Measurements from ENCODE around the gene SUSD3. TPM values are rescaled to one million over a fixed set of nuclear protein-coding genes. Genes with fewer than 3 reads are reported as not detected.
A peak's percentile ranks its signal among the peaks of the same experiment; 100 is the strongest.

The SUSD3 gene
- total RNA-seq, 3 donors from 2014 or later, result 1.3 to 52.4 (median 45.9) TPM

DNA sequence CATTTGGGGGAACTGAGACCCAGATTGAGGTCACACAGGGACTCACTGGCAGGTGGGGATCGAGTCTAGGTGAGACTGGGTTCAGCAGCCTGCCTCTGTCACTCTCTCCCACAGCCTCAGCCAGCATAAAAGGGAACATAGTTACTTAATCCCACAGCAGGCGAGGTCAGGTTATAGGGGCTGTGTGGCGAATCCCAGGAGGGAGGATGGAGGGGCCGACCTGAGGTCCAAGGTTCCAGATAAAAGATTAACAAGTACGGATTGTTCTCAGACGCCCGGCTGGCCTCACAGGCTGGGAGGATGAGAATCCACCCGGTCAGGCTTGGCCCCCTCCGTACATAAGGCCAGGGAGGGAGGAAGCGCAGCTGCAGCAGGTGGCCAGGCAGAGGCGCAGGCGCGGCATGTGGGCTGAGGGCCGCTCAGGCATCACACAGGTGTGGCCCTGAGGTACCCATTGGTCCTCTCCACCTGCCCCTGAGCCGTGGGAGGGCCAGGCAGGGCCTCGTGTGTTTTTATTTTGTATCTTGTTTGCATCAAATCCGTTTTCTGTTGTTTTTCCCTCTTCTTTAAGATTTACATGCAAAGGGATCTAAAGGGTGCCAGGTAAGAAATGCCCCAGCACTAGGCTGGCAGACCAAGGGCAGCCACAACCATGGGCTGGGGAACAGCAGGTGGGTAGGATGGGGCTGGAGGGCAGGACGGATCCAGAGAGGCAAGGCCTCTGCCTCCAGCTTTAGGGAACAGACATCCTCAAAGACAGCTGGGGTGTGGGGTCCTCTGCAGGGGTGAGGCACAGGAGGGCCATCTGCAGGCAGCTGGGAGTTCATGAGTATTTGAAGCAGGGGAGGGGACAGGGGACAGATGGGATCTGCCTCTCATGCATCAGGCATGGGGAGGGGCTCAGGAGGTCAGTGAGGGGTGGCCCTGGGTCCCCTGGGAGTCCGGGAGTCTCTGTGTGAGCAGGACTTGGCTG is 3.6 kb downstream of the SUSD3 start:
- Histone ChIP-seq H3K4me1 (peaks cover 4 to 5% of the 10 kb centered on the region in 2 donors), H3K27ac (no peak overlapping the region), H3K9me3 (no peaks in the 10 kb centered on the region), H3K27me3 (no peaks in the 10 kb centered on the region), H3K4me3 (no peak overlapping the region), H3K36me3 (no peaks in the 10 kb centered on the region)
- DNase-seq (ENCODE audit: low spot score in 2 of 2), result no peak
- TF ChIP-seq POLR2AphosphoS5 (IDR thresholded peaks at IDR 0.05), result no peak
- no peak for TF ChIP-seq POLR2A (IDR thresholded peaks at IDR 0.05)
- TF ChIP-seq, protein P1, sequence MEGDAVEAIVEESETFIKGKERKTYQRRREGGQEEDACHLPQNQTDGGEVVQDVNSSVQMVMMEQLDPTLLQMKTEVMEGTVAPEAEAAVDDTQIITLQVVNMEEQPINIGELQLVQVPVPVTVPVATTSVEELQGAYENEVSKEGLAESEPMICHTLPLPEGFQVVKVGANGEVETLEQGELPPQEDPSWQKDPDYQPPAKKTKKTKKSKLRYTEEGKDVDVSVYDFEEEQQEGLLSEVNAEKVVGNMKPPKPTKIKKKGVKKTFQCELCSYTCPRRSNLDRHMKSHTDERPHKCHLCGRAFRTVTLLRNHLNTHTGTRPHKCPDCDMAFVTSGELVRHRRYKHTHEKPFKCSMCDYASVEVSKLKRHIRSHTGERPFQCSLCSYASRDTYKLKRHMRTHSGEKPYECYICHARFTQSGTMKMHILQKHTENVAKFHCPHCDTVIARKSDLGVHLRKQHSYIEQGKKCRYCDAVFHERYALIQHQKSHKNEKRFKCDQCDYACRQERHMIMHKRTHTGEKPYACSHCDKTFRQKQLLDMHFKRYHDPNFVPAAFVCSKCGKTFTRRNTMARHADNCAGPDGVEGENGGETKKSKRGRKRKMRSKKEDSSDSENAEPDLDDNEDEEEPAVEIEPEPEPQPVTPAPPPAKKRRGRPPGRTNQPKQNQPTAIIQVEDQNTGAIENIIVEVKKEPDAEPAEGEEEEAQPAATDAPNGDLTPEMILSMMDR (IDR thresholded peaks at IDR 0.05), result no peak
- intact Hi-C loops (cut with DNase I; ENCODE audit: low total_unique reads), result loop anchor here (10.0 kb wide), 1 partner anchor 1657 kb away; no protein-coding TSS in a partner anchor

DNA sequence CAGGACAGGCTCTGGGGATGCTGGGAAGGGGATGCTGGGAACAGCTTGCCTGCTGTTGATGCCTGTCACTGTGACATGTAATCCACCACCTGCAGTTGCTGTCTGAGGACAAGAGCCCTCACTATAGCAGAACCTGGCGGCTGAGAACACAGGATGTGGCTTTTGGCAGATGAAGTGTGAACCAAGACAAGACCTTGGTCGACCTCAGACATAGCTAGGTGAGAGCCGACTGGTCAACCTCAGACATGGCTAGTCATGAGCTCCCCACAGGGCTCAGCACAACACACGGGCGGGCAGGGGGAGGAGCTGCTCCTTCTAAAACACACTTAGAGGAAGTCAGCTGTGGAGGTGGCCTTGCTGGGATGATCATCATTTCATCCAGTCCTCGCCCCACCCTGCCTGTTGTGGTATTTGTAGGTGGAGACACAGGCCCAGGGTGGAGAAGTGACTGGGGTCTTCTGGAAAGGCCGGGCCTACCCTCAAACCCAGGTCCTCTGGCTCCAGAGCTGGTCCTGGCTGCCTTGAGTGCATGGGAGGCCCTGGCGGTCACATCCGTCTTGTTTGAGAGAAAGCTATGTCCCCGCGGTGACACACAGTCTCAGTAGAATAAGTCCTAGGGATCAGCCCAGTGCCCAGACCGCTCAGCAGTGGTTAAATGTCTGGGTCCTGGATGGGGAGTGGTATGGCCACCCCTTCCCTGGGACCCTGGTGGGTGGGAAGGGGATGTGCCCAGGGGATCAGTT is 6.1 kb downstream of the SUSD3 start:
- H3K4me3 ChIP-seq, result no peak overlapping the region
- no peaks in the 10 kb centered on the region for H3K9me3 ChIP-seq
- TF ChIP-seq POLR2AphosphoS5 (IDR thresholded peaks at IDR 0.05), result no peak
- TF ChIP-seq POLR2A (IDR thresholded peaks at IDR 0.05), result no peak
- TF ChIP-seq, protein P1 (IDR thresholded peaks at IDR 0.05), result no peak
- peak overlapping the region in 1 of 2 donors; percentile 71 for H3K27ac ChIP-seq
- intact Hi-C loops (cut with DNase I; ENCODE audit: low total_unique reads), result loop anchor here (10.0 kb wide), 1 partner anchor 1660 kb away; no protein-coding TSS in a partner anchor
- H3K36me3 ChIP-seq, result no peaks in the 10 kb centered on the region
- peaks cover 0 to 4% of the 10 kb centered on the region in 2 donors for H3K4me1 ChIP-seq
- H3K27me3 ChIP-seq, result no peaks in the 10 kb centered on the region
- DNase-seq (ENCODE audit: low spot score in 2 of 2), result peak in 1 of 2 donors; percentile 34

DNA sequence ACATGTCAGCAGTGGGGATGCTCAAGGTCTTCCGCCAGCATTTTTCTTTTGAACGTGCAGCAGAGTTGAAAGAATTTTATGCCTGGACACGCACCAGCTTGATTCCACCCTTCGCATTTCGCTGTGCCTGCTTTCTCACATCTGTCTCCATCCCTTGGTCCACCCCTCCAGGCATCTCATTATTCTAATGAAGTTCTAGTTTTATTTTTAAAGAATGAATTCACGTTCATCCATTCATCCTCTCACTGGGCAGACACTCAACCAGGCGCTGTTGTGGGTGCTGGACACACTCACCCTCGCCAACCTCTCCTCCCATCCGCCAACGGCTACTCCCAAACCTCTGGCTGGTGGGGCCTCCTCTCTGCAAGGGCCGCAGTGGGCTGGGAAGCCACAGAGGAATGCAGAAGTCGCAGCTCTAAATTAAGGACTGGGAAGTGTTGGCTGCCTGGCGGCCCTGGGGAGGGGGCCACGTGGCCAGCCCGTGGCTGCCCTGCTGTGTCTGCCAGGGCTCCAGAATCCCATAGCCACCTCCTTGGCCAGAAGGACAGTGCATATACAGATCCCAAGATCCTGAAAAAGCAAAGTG is 6.7 kb downstream of the SUSD3 start:
- DNase-seq (ENCODE audit: low spot score in 2 of 2), result no peak
- Histone ChIP-seq H3K4me1 (peaks cover 0 to 4% of the 10 kb centered on the region in 2 donors), H3K4me3 (no peak overlapping the region), H3K36me3 (no peaks in the 10 kb centered on the region), H3K9me3 (no peaks in the 10 kb centered on the region), H3K27ac (peak overlapping the region in 1 of 2 donors; percentile 71), H3K27me3 (no peaks in the 10 kb centered on the region)
- intact Hi-C loops (cut with DNase I; ENCODE audit: low total_unique reads), result loop anchor here (10.0 kb wide), 1 partner anchor 1660 kb away; no protein-coding TSS in a partner anchor
- no peak for TF ChIP-seq POLR2A (IDR thresholded peaks at IDR 0.05)
- TF ChIP-seq, protein P1 (IDR thresholded peaks at IDR 0.05), result no peak
- no peak for TF ChIP-seq POLR2AphosphoS5 (IDR thresholded peaks at IDR 0.05)

DNA sequence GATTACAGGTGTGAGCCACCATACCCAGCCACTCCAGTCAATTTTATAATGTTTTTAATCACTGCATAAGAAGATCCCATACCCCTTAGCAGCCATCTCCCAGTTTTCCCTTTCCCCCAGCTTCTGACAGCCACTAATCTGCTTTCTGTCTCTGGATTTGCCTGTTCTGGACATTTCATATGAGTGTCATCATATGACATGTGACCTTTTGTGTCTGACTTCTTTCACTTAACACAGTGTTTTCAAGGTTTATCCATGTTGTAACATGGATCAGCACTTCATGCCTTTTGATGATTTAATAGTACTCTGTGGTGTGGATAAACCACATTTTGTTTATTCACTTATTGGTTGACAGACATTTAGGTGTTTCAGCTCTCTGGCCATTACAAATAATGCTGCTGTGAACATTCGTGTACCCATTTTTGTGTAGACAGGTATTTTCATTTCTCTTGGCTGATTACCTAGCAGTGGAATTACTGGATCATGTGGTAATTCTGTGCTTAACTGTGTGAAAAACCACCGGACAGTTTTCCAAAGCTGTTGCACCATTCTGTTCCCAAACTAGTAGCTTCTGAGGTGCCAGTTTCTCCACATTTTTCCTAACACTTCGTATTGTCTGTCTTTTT is 8.6 kb downstream of the SUSD3 start:
- no peak for DNase-seq (ENCODE audit: low spot score in 2 of 2)
- H3K27ac ChIP-seq, result no peak overlapping the region
- no peaks in the 10 kb centered on the region for H3K9me3 ChIP-seq
- no peak overlapping the region for H3K4me3 ChIP-seq
- no peaks in the 10 kb centered on the region for H3K4me1 ChIP-seq
- no peaks in the 10 kb centered on the region for H3K27me3 ChIP-seq
- H3K36me3 ChIP-seq, result no peaks in the 10 kb centered on the region
- TF ChIP-seq, protein P1 (IDR thresholded peaks at IDR 0.05), result no peak
- TF ChIP-seq POLR2AphosphoS5 (IDR thresholded peaks at IDR 0.05) (no peak), POLR2A (IDR thresholded peaks at IDR 0.05) (no peak)
- intact Hi-C loops (cut with DNase I; ENCODE audit: low total_unique reads), result loop anchor here (10.0 kb wide), 1 partner anchor 1662 kb away; no protein-coding TSS in a partner anchor

Data from breast epithelium (tissue), 4 donors.